ENCODE measurements around the gene RAD51C. TPM values are rescaled to one million over a fixed set of nuclear protein-coding genes. Genes with fewer than 3 reads are reported as not detected.
A peak's percentile ranks its signal among the peaks of the same experiment; 100 is the strongest.
"Not testable (repeated sequence)": the region's sequence is repeated elsewhere in the genome, so short reads cannot be mapped to it uniquely, and the experiment has no call there.

RAD51C gene
- total RNA-seq = 21.0 TPM
- long read RNA-seq, partial matches to known transcripts = 0 of 16 reads
- long read RNA-seq, other reads (novel, unspliced or antisense) = 10 of 16 reads

- Histone ChIP-seq H3K4me3 (peak within 1 kb of the TSS; percentile 72), H3K4me1 (peaks cover 12% of the 10 kb centered on the region), H3K27me3 (ENCODE audit: low read depth) (no peaks in the 10 kb centered on the region), H3K36me3 (no peaks in the 10 kb centered on the region), H3K27ac (peak within 1 kb of the TSS; percentile 80), H3K9me3 (no peaks in the 10 kb centered on the region)
- TF ChIP-seq CTCF (IDR thresholded peaks at IDR 0.05) = no peak
- DNase-seq (peak; percentile 93), ATAC-seq (peak; percentile 99)
- intact Hi-C loops (cut with DNase I) = no loop called here
Measured at GRCh38 chr17:58692239-58693055, at the start of gene RAD51C. RAD51C (plus strand) TSS chr17:58692602; CDS start chr17:58692644, 42 bp downstream.

GRCh38 chr17:58643147-58643546 is 49.3 kb upstream of the RAD51C start:
- Histone ChIP-seq H3K27ac (no peak overlapping the region), H3K9me3 (no peaks in the 10 kb centered on the region), H3K27me3 (ENCODE audit: low read depth) (no peaks in the 10 kb centered on the region), H3K36me3 (no peaks in the 10 kb centered on the region), H3K4me1 (no peaks in the 10 kb centered on the region), H3K4me3 (no peak overlapping the region)
- intact Hi-C loops (cut with DNase I) = no loop called here
- no peak for TF ChIP-seq CTCF (IDR thresholded peaks at IDR 0.05)
- ATAC-seq (no peak), DNase-seq (no peak)

- no peak overlapping the region for H3K4me3 ChIP-seq
- no peaks in the 10 kb centered on the region for H3K9me3 ChIP-seq
- no peaks in the 10 kb centered on the region for H3K4me1 ChIP-seq
- no peak for ATAC-seq
- H3K27ac ChIP-seq = no peak overlapping the region
- no peak for DNase-seq
- TF ChIP-seq CTCF (IDR thresholded peaks at IDR 0.05) = no peak
- intact Hi-C loops (cut with DNase I) = no loop called here
- no peaks in the 10 kb centered on the region for H3K36me3 ChIP-seq
- H3K27me3 ChIP-seq (ENCODE audit: low read depth) = no peaks in the 10 kb centered on the region
Measured at GRCh38 chr17:58648236-58648635, 44.2 kb upstream of the RAD51C start.

- H3K9me3 ChIP-seq; ATAC-seq; intact Hi-C loops (cut with DNase I); H3K27me3 ChIP-seq (ENCODE audit: low read depth); H3K36me3 ChIP-seq; DNase-seq; H3K4me1 ChIP-seq: not testable (repeated sequence)
- Histone ChIP-seq H3K4me3 (peak overlapping the region; percentile 56), H3K27ac (peak overlapping the region; percentile 93)
Measured at GRCh38 chr17:58657962-58658803, 34.2 kb upstream of the RAD51C start.

GRCh38 chr17:58658804-58659713 is 33.3 kb upstream of the RAD51C start:
- ATAC-seq = peak; percentile 94 to 98
- peak; percentile 55 for DNase-seq
- Histone ChIP-seq H3K36me3 (no peaks in the 10 kb centered on the region), H3K27me3 (ENCODE audit: low read depth) (no peaks in the 10 kb centered on the region), H3K9me3 (no peaks in the 10 kb centered on the region), H3K27ac (peak overlapping the region; percentile 93), H3K4me1 (no peaks in the 10 kb centered on the region), H3K4me3 (peak overlapping the region; percentile 56)
- intact Hi-C loops (cut with DNase I) = no loop called here
- TF ChIP-seq CTCF (IDR thresholded peaks at IDR 0.05) = no peak

GRCh38 chr17:58659714-58660084 is 32.7 kb upstream of the RAD51C start:
- H3K36me3 ChIP-seq; intact Hi-C loops (cut with DNase I); H3K27me3 ChIP-seq (ENCODE audit: low read depth); H3K9me3 ChIP-seq; DNase-seq; H3K4me1 ChIP-seq: not testable (repeated sequence)
- ATAC-seq = peak in 1 of 2 donors; percentile 1
- Histone ChIP-seq H3K4me3 (peak overlapping the region; percentile 56), H3K27ac (peak overlapping the region; percentile 93)

All from lower lobe of right lung (tissue), 2 donors.